HepG2 (cell line): ENCODE measurements around the gene NET1. TPM values are rescaled to one million over a fixed set of nuclear protein-coding genes. Genes with fewer than 3 reads are reported as not detected.

Experiments
- BCL6 ChIP-seq: IDR thresholded peaks from 2 replicates; pipeline ENCODE4 v1.6.1; 2016; ENCODE audit warnings: missing genetic modification reagents, missing compliant biosample characterization
- CCAR2 ChIP-seq: fragments of 200-400 bp; formaldehyde crosslinking; optimal IDR thresholded peaks from 2 replicates; pipeline ENCODE3; 2018; ENCODE audit warnings: low read depth, mild to moderate bottlenecking, low read length, moderate library complexity
- DDIT3 ChIP-seq: sonication (generic); formaldehyde crosslinking; IDR thresholded peaks from 2 replicates; pipeline ENCODE4 v1.4.0; 2020; ENCODE audit warnings: mild to moderate bottlenecking, missing genetic modification reagents
- DNMT1 ChIP-seq: sonication (generic); formaldehyde crosslinking; IDR thresholded peaks from 2 replicates; pipeline ENCODE4 v1.5.1; 2020; ENCODE audit warnings: mild to moderate bottlenecking, missing genetic modification reagents
- FOXM1 ChIP-seq: sonication (generic); formaldehyde crosslinking; IDR thresholded peaks from 2 replicates; pipeline ENCODE4 v1.5.0; 2020; ENCODE audit warnings: missing genetic modification reagents
- MTF2 ChIP-seq: sonication (generic); formaldehyde crosslinking; IDR thresholded peaks from 2 replicates; pipeline ENCODE4 v1.5.0; 2020; ENCODE audit warnings: missing genetic modification reagents, borderline replicate concordance
- NRL ChIP-seq: sonication (generic); formaldehyde crosslinking; IDR thresholded peaks from 2 replicates; pipeline ENCODE4 v1.5.0; 2020; ENCODE audit warnings: missing genetic modification reagents, mild to moderate bottlenecking, moderate library complexity, borderline replicate concordance
- PHB2 ChIP-seq: fragments of 450-650 bp; IDR thresholded peaks from 2 replicates; pipeline ENCODE4 v1.6.1; 2018; ENCODE audit not compliant: partially characterized antibody
- REL ChIP-seq: sonication (generic); formaldehyde crosslinking; conservative IDR thresholded peaks from 2 replicates; pipeline ENCODE4 v1.8.0; 2022; ENCODE audit warnings: mild to moderate bottlenecking, missing genetic modification reagents, moderate library complexity
- RELA ChIP-seq: sonication (generic); formaldehyde crosslinking; IDR thresholded peaks from 2 replicates; pipeline ENCODE4 v1.4.0; 2020; ENCODE audit warnings: missing genetic modification reagents
- SAFB2 ChIP-seq: sonication (generic); formaldehyde crosslinking; IDR thresholded peaks from 2 replicates; pipeline ENCODE4 v1.5.1; 2020; ENCODE audit warnings: missing genetic modification reagents, low read depth, mild to moderate bottlenecking, borderline replicate concordance
- SSRP1 ChIP-seq: IDR thresholded peaks from 2 replicates; pipeline ENCODE4 v1.6.1; 2016; ENCODE audit warnings: control low read depth
- ZFYVE20 ChIP-seq: sonication (generic); formaldehyde crosslinking; IDR thresholded peaks from 2 replicates; pipeline ENCODE4 v1.8.0; 2023; ENCODE audit warnings: low read depth, mild to moderate bottlenecking, moderate library complexity, missing genetic modification reagents, borderline replicate concordance
- ZNF143 ChIP-seq: sonication (generic); formaldehyde crosslinking; IDR thresholded peaks from 2 replicates; pipeline ENCODE4 v1.4.0; 2020; ENCODE audit warnings: missing genetic modification reagents
- ZNF232 ChIP-seq: sonication (generic); formaldehyde crosslinking; IDR thresholded peaks from 2 replicates; pipeline ENCODE4 v1.4.0; 2020; ENCODE audit warnings: missing genetic modification reagents, borderline replicate concordance
- ZNF367 ChIP-seq: sonication (generic); formaldehyde crosslinking; IDR thresholded peaks from 2 replicates; pipeline ENCODE4 v1.4.0; 2020; ENCODE audit warnings: missing genetic modification reagents, borderline replicate concordance
- ZNF430 ChIP-seq: sonication (generic); formaldehyde crosslinking; IDR thresholded peaks from 2 replicates; pipeline ENCODE4 v1.9.0; 2021; ENCODE audit warnings: mild to moderate bottlenecking, missing genetic modification reagents
- ZNF451 ChIP-seq: sonication (generic); formaldehyde crosslinking; IDR thresholded peaks from 2 replicates; pipeline ENCODE4 v1.5.0; 2020; ENCODE audit warnings: mild to moderate bottlenecking, missing genetic modification reagents
- ZNF562 ChIP-seq: sonication (generic); formaldehyde crosslinking; IDR thresholded peaks from 2 replicates; pipeline ENCODE4 v1.8.0; 2022; ENCODE audit warnings: missing genetic modification reagents, borderline replicate concordance
- ZNF589 ChIP-seq: sonication (generic); formaldehyde crosslinking; conservative IDR thresholded peaks from 2 replicates; pipeline ENCODE4 v1.8.0; 2022; ENCODE audit warnings: mild to moderate bottlenecking, moderate library complexity, missing genetic modification reagents
- ZNF749 ChIP-seq: sonication (generic); formaldehyde crosslinking; IDR thresholded peaks from 2 replicates; pipeline ENCODE4 v1.8.0; 2022; ENCODE audit warnings: mild to moderate bottlenecking, missing genetic modification reagents, moderate library complexity, borderline replicate concordance
- ZNF768 ChIP-seq: sonication (generic); formaldehyde crosslinking; IDR thresholded peaks from 2 replicates; pipeline ENCODE4 v1.4.0; 2020; ENCODE audit warnings: missing genetic modification reagents
- ZSCAN9 ChIP-seq: IDR thresholded peaks from 2 replicates; pipeline ENCODE4 v1.6.1; 2016; ENCODE audit warnings: borderline replicate concordance
- polyA plus RNA-seq, 8 experiments: library from polyadenylated mRNA; depleted of rRNA in 3 of 8; stranded (reverse) in 7 of 8; unstranded in 1 of 8; fragments of >200 nt; fragmentation: Illumina TruSeq in 4 of 8; extraction: Trizol in 4 of 8; gene quantifications; 2 replicates each; pipeline versions ENCODE4 v1.2.1 to v1.2.3, GENCODE V29; 2011 to 2016; ENCODE audit warnings: low read depth in 4 of 8, missing spikeins in 1 of 8, mixed read lengths in 1 of 8; ENCODE audit not compliant: insufficient read depth in 1 of 8
- total RNA-seq, 5 experiments: library from RNA; depleted of rRNA; stranded (reverse); fragments of >200 nt; fragmentation: Illumina TruSeq; extraction: Trizol; gene quantifications; 2 replicates each; pipeline ENCODE4 v1.2.3, GENCODE V29; 2016; ENCODE audit warnings: low read depth in 1 of 5
- TF ChIP-seq, protein P1 (sequence below): sonication (generic); formaldehyde crosslinking; IDR thresholded peaks from 2 replicates; pipeline ENCODE4 v1.9.0; 2022; ENCODE audit warnings: low read depth, missing genetic modification reagents
- TF ChIP-seq, protein P2 (sequence below): sonication (generic); formaldehyde crosslinking; IDR thresholded peaks from 2 replicates; pipeline ENCODE4 v1.4.0; 2020; ENCODE audit warnings: missing genetic modification reagents, borderline replicate concordance
- TF ChIP-seq, protein P3 (sequence below): sonication (generic); formaldehyde crosslinking; IDR thresholded peaks from 2 replicates; pipeline ENCODE4 v1.9.0; 2021; ENCODE audit warnings: missing genetic modification reagents, mild to moderate bottlenecking, borderline replicate concordance
- TF ChIP-seq, protein P4 (sequence below): sonication (generic); formaldehyde crosslinking; IDR thresholded peaks from 2 replicates; pipeline ENCODE4 v1.4.0; 2020; ENCODE audit warnings: missing genetic modification reagents; ENCODE audit errors: not compliant biosample characterization

NET1 gene
- total and polyA plus RNA-seq, 2 of the 13 experiments (the other 11 are each of a cell fraction or from before 2014, with no cell fraction given): 48.1 to 65.8 TPM

GRCh38 chr10:5412277-5412941, at the start of gene NET1 (continued):
- TF ChIP-seq ZNF589 (CRISPR knock-in tag) (no peak), ZNF367 (CRISPR knock-in tag) (no peak), RELA (CRISPR knock-in tag) (no peak), ZNF143 (CRISPR knock-in tag) (no peak), BCL6 (CRISPR knock-in tag) (no peak), FOXM1 (CRISPR knock-in tag) (no peak), SSRP1 (CRISPR knock-in tag) (no peak), ZNF232 (no peak), CCAR2 (no peak), ZFYVE20 (CRISPR knock-in tag) (no peak), DDIT3 (CRISPR knock-in tag) (no peak), ZNF430 (CRISPR knock-in tag) (no peak), MTF2 (CRISPR knock-in tag) (no peak), NRL (no peak; the same call in 1 of the 2 replicates), PHB2 (no peak), ZNF749 (CRISPR knock-in tag) (peak; percentile 85), ZNF768 (CRISPR knock-in tag) (no peak), ZNF562 (CRISPR knock-in tag) (no peak), ZSCAN9 (CRISPR knock-in tag) (no peak), ZNF451 (no peak), REL (CRISPR knock-in tag) (no peak), DNMT1 (CRISPR knock-in tag) (no peak), SAFB2 (CRISPR knock-in tag) (0 out of 2 replicates have a peak, but pooled peaks have one; percentile 41)
- TF ChIP-seq, protein P1, sequence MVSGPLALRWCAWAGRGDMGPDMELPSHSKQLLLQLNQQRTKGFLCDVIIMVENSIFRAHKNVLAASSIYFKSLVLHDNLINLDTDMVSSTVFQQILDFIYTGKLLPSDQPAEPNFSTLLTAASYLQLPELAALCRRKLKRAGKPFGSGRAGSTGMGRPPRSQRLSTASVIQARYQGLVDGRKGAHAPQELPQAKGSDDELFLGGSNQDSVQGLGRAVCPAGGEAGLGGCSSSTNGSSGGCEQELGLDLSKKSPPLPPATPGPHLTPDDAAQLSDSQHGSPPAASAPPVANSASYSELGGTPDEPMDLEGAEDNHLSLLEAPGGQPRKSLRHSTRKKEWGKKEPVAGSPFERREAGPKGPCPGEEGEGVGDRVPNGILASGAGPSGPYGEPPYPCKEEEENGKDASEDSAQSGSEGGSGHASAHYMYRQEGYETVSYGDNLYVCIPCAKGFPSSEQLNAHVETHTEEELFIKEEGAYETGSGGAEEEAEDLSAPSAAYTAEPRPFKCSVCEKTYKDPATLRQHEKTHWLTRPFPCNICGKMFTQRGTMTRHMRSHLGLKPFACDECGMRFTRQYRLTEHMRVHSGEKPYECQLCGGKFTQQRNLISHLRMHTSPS: peak; percentile 69
- TF ChIP-seq, protein P2, sequence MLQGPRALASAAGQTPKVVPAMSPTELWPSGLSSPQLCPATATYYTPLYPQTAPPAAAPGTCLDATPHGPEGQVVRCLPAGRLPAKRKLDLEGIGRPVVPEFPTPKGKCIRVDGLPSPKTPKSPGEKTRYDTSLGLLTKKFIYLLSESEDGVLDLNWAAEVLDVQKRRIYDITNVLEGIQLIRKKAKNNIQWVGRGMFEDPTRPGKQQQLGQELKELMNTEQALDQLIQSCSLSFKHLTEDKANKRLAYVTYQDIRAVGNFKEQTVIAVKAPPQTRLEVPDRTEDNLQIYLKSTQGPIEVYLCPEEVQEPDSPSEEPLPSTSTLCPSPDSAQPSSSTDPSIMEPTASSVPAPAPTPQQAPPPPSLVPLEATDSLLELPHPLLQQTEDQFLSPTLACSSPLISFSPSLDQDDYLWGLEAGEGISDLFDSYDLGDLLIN: no peak
- TF ChIP-seq, protein P3, sequence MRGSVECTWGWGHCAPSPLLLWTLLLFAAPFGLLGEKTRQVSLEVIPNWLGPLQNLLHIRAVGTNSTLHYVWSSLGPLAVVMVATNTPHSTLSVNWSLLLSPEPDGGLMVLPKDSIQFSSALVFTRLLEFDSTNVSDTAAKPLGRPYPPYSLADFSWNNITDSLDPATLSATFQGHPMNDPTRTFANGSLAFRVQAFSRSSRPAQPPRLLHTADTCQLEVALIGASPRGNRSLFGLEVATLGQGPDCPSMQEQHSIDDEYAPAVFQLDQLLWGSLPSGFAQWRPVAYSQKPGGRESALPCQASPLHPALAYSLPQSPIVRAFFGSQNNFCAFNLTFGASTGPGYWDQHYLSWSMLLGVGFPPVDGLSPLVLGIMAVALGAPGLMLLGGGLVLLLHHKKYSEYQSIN: no peak
- TF ChIP-seq, protein P4, sequence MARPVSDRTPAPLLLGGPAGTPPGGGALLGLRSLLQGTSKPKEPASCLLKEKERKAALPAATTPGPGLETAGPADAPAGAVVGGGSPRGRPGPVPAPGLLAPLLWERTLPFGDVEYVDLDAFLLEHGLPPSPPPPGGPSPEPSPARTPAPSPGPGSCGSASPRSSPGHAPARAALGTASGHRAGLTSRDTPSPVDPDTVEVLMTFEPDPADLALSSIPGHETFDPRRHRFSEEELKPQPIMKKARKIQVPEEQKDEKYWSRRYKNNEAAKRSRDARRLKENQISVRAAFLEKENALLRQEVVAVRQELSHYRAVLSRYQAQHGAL (CRISPR knock-in tag): no peak
